ENCODE measurements around the gene KCND3. TPM values are rescaled to one million over a fixed set of nuclear protein-coding genes. Genes with fewer than 3 reads are reported as not detected.

Gene KCND3
- total RNA-seq, 4 donors from 2014 or later, result 2.4 to 6.0 (median 3.9) TPM

GRCh38 chr1:111793923-111794322, 195.5 kb downstream of the KCND3 start:
- Histone ChIP-seq H3K4me1 (peaks cover 0 to 4% (median 0%) of the 10 kb centered on the region in 3 donors), H3K4me3 (no peak overlapping the region), H3K9me3 (no peaks in the 10 kb centered on the region), H3K27me3 (peaks cover 0 to 5% (median 0%) of the 10 kb centered on the region in 4 donors), H3K27ac (no peak overlapping the region), H3K36me3 (no peaks in the 10 kb centered on the region)
- intact Hi-C loops (cut with DNase I), result loop anchor here (10.0 kb wide), 2 partner anchors 171 to 201 kb away; no protein-coding TSS in a partner anchor
- no peak for DNase-seq
- TF ChIP-seq CTCF (IDR thresholded peaks at IDR 0.05) (no peak), POLR2A (IDR thresholded peaks at IDR 0.05) (no peak)
- 64 to 67% methylated on average over 1 of the region's 2 CpGs for WGBS, 2 donors

GRCh38 chr1:111792249-111792648, 197.2 kb downstream of the KCND3 start:
- H3K9me3 ChIP-seq, result no peaks in the 10 kb centered on the region
- no peaks in the 10 kb centered on the region for H3K36me3 ChIP-seq
- intact Hi-C loops (cut with DNase I), result loop anchor here (10.0 kb wide), 2 partner anchors 173 to 203 kb away; no protein-coding TSS in a partner anchor
- H3K4me1 ChIP-seq, result peaks cover 0 to 8% (median 0%) of the 10 kb centered on the region in 3 donors
- WGBS, 2 donors, result 64 to 69% methylated on average over 5 of the region's 5 CpGs
- no peak for TF ChIP-seq CTCF (IDR thresholded peaks at IDR 0.05)
- TF ChIP-seq POLR2A (IDR thresholded peaks at IDR 0.05), result no peak
- no peak overlapping the region for H3K27ac ChIP-seq
- H3K4me3 ChIP-seq, result no peak overlapping the region
- DNase-seq, result no peak
- peaks cover 0 to 5% (median 0%) of the 10 kb centered on the region in 4 donors for H3K27me3 ChIP-seq

GRCh38 chr1:111791776-111792175, 197.7 kb downstream of the KCND3 start:
- H3K4me1 ChIP-seq, result peaks cover 0 to 8% (median 0%) of the 10 kb centered on the region in 3 donors
- peaks cover 0 to 5% (median 0%) of the 10 kb centered on the region in 4 donors for H3K27me3 ChIP-seq
- WGBS, 2 donors, result 73 to 78% methylated on average over 6 of the region's 6 CpGs
- no peaks in the 10 kb centered on the region for H3K36me3 ChIP-seq
- TF ChIP-seq POLR2A (IDR thresholded peaks at IDR 0.05) (no peak), CTCF (IDR thresholded peaks at IDR 0.05) (no peak)
- no peaks in the 10 kb centered on the region for H3K9me3 ChIP-seq
- H3K4me3 ChIP-seq, result no peak overlapping the region
- H3K27ac ChIP-seq, result no peak overlapping the region
- no peak for DNase-seq
- intact Hi-C loops (cut with DNase I), result loop anchor here (10.0 kb wide), 2 partner anchors 173 to 203 kb away; no protein-coding TSS in a partner anchor

DNA sequence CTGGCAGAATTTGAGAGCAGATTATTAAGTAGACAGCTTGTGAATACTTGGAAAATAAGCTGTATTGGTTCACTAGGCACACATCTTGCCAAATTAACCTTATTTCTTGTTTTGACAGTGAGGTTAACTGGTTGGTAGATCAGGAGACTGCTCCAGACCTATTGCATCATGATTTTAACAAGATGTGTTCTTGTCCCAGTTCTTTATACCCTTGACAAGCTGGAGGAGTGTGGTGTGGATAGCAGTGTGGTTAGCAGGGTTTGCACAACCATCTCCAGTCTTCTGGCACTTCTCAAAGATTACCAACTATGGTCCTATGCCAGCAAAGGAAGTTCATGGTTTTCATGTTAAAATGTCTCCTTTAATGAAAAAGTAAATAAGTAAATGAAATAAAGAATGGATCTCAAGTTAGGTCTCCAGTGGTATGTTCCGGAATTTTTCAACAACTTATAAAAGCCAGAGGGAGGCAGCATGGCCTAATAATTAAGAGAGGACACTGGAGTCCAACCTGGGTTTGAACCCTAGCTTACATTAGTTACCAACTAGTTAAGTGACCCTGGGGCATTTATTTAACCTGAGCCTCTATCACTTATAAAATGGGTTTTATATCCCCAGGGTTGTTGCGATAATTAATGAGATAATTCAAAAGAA, 199.7 kb downstream of the KCND3 start:
- 73 to 83% methylated on average over 2 of the region's 2 CpGs for WGBS, 2 donors
- Histone ChIP-seq H3K9me3 (no peaks in the 10 kb centered on the region), H3K27me3 (peaks cover 0 to 5% (median 0%) of the 10 kb centered on the region in 4 donors), H3K36me3 (no peaks in the 10 kb centered on the region), H3K27ac (peak overlapping the region in 2 of 4 donors; percentile 42 to 59), H3K4me1 (peaks cover 0 to 8% (median 0%) of the 10 kb centered on the region in 3 donors), H3K4me3 (no peak overlapping the region)
- TF ChIP-seq POLR2A (IDR thresholded peaks at IDR 0.05), result no peak
- peak in 3 of 6 experiments; percentile 20 to 31 (median 25) for TF ChIP-seq CTCF (IDR thresholded peaks at IDR 0.05)
- DNase-seq, result no peak
- intact Hi-C loops (cut with DNase I), result loop anchor here (10.0 kb wide), 2 partner anchors 175 to 205 kb away; no protein-coding TSS in a partner anchor

- Histone ChIP-seq H3K27me3 (peaks cover 0 to 5% (median 0%) of the 10 kb centered on the region in 4 donors), H3K4me3 (no peak overlapping the region), H3K36me3 (no peaks in the 10 kb centered on the region), H3K9me3 (no peaks in the 10 kb centered on the region), H3K4me1 (peaks cover 0 to 8% (median 0%) of the 10 kb centered on the region in 3 donors), H3K27ac (peak overlapping the region in 2 of 4 donors; percentile 42 to 59)
- 65 to 68% methylated on average over 3 to 5 of the region's 5 CpGs for WGBS, 2 donors
- no peak for DNase-seq
- intact Hi-C loops (cut with DNase I), result no loop called here
- no peak for TF ChIP-seq CTCF (IDR thresholded peaks at IDR 0.05)
- TF ChIP-seq POLR2A (IDR thresholded peaks at IDR 0.05), result no peak
These were observed 200.3 kb downstream of the KCND3 start for GRCh38 chr1:111789142-111789541.
